T1000 (cell line): ENCODE data around the gene STAG2.
"Not testable (repeated sequence)": the region's sequence is repeated elsewhere in the genome, so short reads cannot be mapped to it uniquely, and the experiment has no call there.

Experiments
- DNase-seq: peaks from one replicate; lab custom pipeline; 2025; ENCODE audit warnings: mixed read lengths; lab: John Stamatoyannopoulos, UW

Gene STAG2

GRCh38 chrX:124042042-124042441, 80.5 kb downstream of the STAG2 start:
- no peak for DNase-seq

GRCh38 chrX:124045109-124045508, 83.6 kb downstream of the STAG2 start:
- no peak for DNase-seq

GRCh38 chrX:124084417-124084816, 122.9 kb downstream of the STAG2 start:
- not testable (repeated sequence) for DNase-seq

GRCh38 chrX:124085063-124085462, 123.6 kb downstream of the STAG2 start:
- no peak for DNase-seq

GRCh38 chrX:124086411-124086810, 124.9 kb downstream of the STAG2 start:
- no peak for DNase-seq

GRCh38 chrX:124087000-124087746, 125.7 kb downstream of the STAG2 start:
- DNase-seq: no peak

- DNase-seq: no peak
Observed at GRCh38 chrX:124093222-124093621, 131.7 kb downstream of the STAG2 start.

GRCh38 chrX:124097116-124097515, 135.6 kb downstream of the STAG2 start:
- no peak for DNase-seq

- no peak for DNase-seq
Observed at GRCh38 chrX:124098089-124098488, 136.6 kb downstream of the STAG2 start.

- no peak for DNase-seq
Observed at GRCh38 chrX:124103966-124104365, 142.5 kb downstream of the STAG2 start.

GRCh38 chrX:124104512-124104911, 143.0 kb downstream of the STAG2 start:
- not testable (repeated sequence) for DNase-seq

- no peak for DNase-seq
Observed at GRCh38 chrX:124113621-124114600, 152.4 kb downstream of the STAG2 start.

- DNase-seq: no peak
Observed at GRCh38 chrX:124117325-124117724, 155.8 kb downstream of the STAG2 start.

GRCh38 chrX:124125471-124125870, 164.0 kb downstream of the STAG2 start:
- DNase-seq: no peak

- no peak for DNase-seq
Observed at GRCh38 chrX:124127496-124127895, 166.0 kb downstream of the STAG2 start.

- DNase-seq: not testable (repeated sequence)
Observed at GRCh38 chrX:124132437-124132836, 170.9 kb downstream of the STAG2 start.

GRCh38 chrX:124145749-124146148, 184.2 kb downstream of the STAG2 start:
- no peak for DNase-seq

- no peak for DNase-seq
Observed at GRCh38 chrX:124151195-124151594, 189.7 kb downstream of the STAG2 start.
